CD4-positive, alpha-beta T cell treated with Interleukin-6 for 4 hours (primary cell): Measurements from ENCODE around the gene RINL.
A peak's percentile ranks its signal among the peaks of the same experiment; 100 is the strongest.

Experiments used
- DNase-seq: peaks from one replicate; pipeline ENCODE4 v3.0.0-alpha.2; 2020; ENCODE audit warnings: mixed read lengths

Gene RINL

GRCh38 chr19:38877781-38878574 lies at the start of gene RINL:
Gene RINL, minus strand, starts transcription at chr19:38878275. Its CDS starts 1,533 bp downstream, at chr19:38876742.
- peak; percentile 86 for DNase-seq

- DNase-seq: no peak
These were observed 46.3 kb upstream of the RINL start for GRCh38 chr19:38924388-38924787.

- DNase-seq: no peak
These were observed 44.4 kb upstream of the RINL start for GRCh38 chr19:38922482-38922881.

GRCh38 chr19:38921420-38922274 lies 43.6 kb upstream of the RINL start:
- no peak for DNase-seq

- DNase-seq: no peak
These were observed 42.7 kb upstream of the RINL start for GRCh38 chr19:38920602-38921419.

- DNase-seq: no peak
These were observed 41.9 kb upstream of the RINL start for GRCh38 chr19:38919837-38920601.

GRCh38 chr19:38918526-38918925 lies 40.5 kb upstream of the RINL start:
- no peak for DNase-seq

- DNase-seq: no peak
These were observed 39.9 kb upstream of the RINL start for GRCh38 chr19:38917921-38918491.

- no peak for DNase-seq
These were observed 39.4 kb upstream of the RINL start for GRCh38 chr19:38917516-38917915.

- no peak for DNase-seq
These were observed 37.5 kb upstream of the RINL start for GRCh38 chr19:38915329-38916321.

GRCh38 chr19:38913958-38914357 lies 35.9 kb upstream of the RINL start:
- DNase-seq: no peak

- no peak for DNase-seq
These were observed 34.8 kb upstream of the RINL start for GRCh38 chr19:38912600-38913514.

- no peak for DNase-seq
These were observed 33.4 kb upstream of the RINL start for GRCh38 chr19:38911388-38912001.

GRCh38 chr19:38910488-38910887 lies 32.4 kb upstream of the RINL start:
- DNase-seq: no peak

GRCh38 chr19:38908911-38909310 lies 30.8 kb upstream of the RINL start:
- DNase-seq: no peak

GRCh38 chr19:38907670-38908069 lies 29.6 kb upstream of the RINL start:
- no peak for DNase-seq

- no peak for DNase-seq
These were observed 29.2 kb upstream of the RINL start for GRCh38 chr19:38907227-38907626.

- DNase-seq: no peak
These were observed 27.5 kb upstream of the RINL start for GRCh38 chr19:38905620-38906019.
